Loucy (cell line): ENCODE measurements around the gene TMOD1.

Experiments used
- CTCF ChIP-seq: fragments of 200-600 bp; sonication (generic); conservative IDR thresholded peaks from 2 replicates; pipeline ENCODE4 v1.5.1; 2014; ENCODE audit warnings: mild to moderate bottlenecking, antibody characterized with exemption, low read length
- EZH2phosphoT487 ChIP-seq: fragments of 200-600 bp; IDR thresholded peaks from 2 replicates; pipeline ENCODE4 v1.6.1; 2018; ENCODE audit warnings: antibody characterized with exemption, mild to moderate bottlenecking, moderate library complexity, borderline replicate concordance

DNA sequence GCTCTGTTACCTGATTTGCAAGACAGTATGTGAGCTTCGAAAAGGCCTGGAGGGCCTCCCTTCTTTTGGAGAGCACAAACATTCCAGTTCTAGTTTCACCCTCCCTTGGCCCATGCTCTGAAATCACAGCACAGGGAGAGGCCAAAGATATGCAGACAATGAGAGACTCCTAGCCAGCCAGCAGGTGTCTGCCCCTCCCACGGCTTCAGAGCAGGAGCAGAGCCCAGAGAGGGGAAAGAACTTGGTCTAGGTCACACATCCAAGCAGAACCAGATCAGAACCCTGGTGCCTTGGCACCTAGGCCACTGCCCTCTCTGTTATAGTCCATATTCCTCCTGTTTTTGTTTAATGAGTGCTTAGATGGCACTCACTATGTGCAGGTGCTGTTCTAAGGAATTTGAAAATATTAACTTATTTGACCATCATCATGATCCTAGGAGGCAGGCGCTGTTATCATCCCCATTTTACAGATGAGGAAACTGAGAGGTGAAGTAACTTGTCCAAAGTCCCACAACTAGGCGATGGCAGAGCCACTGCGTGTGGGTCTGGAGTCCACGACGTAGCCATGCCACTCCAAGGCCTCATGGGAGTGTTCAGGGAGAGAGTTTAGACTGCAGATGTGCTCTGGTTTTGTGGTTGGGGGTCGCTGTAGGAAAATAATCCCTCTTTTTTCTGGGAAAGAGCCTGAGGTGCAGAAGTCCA lies 27.2 kb downstream of the TMOD1 start:
- TF ChIP-seq CTCF (no peak), EZH2phosphoT487 (no peak)
